HG03558 (cell line): ENCODE results near the gene ERAS.

Experiments used
- ATAC-seq: cut with Tn5 transposase; IDR thresholded peaks from one replicate; pipeline ENCODE4 v1.9.1; 2021; ENCODE audit warnings: moderate number of reproducible peaks; ENCODE audit not compliant: unreplicated experiment; ENCODE audit errors: extremely low read depth

The ERAS gene, protein sequence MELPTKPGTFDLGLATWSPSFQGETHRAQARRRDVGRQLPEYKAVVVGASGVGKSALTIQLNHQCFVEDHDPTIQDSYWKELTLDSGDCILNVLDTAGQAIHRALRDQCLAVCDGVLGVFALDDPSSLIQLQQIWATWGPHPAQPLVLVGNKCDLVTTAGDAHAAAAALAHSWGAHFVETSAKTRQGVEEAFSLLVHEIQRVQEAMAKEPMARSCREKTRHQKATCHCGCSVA

DNA sequence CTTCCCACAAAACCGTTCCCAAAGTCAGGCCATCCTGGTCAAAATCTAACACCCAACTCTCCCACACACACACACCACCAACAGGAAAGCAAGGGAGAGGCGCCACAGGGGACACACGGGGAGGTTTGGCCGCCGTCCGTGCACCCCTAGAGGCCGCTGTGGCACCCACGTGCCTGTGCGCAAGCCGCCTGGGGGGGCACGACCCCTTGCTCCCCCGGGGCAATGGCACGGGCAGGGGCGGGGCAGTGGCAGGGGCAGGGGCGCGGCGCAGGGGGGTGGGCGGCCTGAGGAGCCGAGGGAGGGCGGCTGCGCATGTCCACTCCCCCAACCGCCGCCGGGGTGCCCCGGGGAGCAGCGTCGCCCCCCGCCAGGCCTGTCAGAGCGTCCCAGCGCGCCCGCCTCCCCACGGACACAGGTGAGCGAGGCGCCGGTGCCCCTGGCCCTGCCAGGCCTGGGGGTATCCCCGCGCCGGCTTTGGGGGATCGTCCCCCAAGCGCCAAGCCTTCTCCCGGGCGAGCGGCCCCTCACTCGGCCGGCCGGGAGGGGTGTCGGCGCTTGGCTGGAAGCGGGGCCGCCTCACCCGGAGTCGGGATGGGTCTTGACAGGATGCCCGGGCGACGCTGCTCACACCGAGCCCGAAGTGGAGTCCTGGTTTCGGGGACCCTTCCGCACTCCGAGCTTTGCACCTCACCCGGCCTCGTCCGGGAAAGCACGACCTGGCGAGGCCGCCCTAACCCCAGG lies at the start of gene ERAS:
Gene ERAS, plus strand, starts transcription at position 379 of the 741 bp plus-strand sequence. CDS start 2,611 bp downstream, outside the sequence.
- ATAC-seq, result no peak

DNA sequence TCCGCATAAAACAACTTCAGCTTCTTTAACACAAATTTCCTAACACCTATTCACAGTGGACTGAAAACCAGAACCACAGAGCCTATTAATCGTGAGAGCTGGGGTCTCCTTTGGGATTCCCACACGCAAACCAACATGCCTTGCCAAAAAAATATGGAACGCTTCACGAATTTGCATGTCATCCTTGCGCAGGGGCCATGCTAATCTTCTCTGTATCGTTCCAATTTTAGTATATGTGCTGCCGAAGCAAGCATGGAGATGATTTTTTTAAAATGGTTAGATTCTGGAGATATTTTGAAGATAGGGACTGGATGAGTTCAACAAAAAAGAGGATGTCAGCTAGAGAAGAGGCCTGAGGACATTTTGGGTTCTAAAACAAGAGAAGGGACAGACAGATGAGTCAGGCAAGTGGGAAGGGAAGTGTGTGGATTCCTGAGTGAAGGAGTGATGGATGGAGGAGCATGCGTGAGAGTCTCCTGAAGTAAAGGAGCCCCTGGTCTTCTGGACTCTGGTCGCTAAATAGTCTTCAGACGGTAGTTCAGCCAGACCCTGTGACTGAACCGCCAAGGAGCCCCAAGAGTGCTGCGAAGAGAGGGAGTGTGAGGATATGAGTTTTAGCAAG lies 49.4 kb upstream of the ERAS start:
- ATAC-seq, result no peak

DNA sequence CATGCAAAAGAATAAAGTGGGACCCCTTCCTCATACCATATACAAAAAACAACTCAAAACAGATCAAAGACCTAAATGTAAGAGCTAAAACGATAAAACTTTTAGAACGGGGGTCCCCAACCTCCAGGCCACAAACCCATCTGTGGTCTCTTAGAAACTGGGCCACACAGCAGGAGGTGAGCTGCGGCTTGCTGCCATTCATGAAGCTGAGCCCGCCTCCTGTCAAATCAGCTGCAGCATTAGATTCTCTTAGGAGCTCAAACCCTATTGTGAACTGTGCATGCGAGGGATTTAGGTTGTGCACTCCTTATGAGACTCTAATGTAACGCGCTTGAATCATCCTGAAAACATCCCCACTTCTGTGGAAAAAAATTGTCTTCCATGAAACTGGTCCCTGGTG lies 46.9 kb upstream of the ERAS start:
- no peak for ATAC-seq

DNA sequence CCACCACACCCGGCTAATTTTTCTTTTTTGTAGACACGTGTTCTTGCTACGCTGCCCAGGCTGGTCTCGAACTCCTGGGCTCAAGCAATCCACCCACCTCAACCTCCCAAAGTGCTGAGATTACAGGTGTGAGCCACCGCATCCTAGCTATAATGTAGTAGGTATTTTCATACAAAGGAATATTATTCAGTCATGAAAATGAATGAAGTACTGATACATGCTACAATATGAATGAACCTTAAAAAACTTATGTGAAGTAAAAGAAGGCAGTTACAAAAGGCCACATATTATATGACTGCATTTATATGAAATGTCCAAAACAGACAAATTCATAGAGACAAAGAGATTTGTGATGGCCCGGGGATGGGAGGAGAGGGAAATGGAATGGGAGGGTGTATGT lies 44.6 kb upstream of the ERAS start:
- no peak for ATAC-seq

DNA sequence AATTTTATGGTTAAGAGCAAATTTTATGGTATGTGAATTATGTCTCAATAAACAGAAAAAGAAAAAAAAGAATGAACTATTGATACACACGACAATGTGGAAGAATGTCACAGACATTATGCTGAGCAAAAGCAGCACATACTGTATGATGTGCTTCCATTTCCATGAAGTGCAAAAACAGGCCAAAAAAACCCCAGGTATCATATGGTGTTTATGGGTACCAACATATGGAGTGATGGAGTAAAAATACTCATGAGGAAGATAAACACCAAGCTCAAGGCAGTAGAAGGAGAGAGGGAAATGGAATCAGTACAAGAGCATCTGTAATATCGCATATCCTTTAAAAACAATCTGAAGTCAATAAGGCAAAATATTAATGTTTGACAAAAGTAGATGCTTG lies 44.1 kb upstream of the ERAS start:
- no peak for ATAC-seq

DNA sequence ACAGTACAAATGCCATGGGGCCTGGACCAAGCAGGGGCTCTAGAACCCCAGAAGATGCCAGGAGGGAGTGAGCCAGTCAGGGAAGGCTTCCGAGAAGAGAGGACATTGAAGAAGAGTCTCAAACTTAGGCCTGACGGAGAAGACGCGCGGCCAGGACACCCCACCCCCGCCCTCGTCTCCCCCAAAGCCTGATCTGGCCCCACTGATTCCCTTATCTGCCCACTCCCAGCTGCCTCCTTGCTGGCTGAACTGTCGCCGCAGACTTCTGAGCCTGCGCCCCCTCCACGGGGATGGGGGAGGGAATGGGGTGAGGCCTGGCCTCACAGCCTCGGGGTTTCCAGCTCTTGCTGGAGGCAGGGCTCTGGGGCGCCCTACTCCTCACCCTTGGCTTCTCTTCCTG lies 43.5 kb upstream of the ERAS start:
- ATAC-seq, result no peak

DNA sequence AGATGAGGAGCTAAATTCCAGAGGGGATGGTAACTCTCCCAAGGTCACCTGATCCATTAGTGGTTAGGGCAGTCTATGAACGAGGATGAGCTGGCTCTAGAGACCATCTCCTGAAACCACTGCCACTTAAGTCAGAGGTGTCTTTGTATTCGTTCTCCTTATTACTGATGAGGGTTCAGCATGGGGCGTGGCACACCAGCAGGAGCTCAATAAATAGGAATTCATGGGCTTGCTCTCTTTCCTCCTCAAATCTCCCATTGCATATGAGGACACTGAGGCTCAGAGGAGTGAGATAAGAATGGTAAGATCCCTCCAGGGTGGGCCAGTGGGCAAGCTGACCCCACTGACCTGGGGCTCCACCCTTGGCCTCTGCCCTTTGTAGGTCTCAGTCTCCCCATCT lies 41.6 kb upstream of the ERAS start:
- no peak for ATAC-seq

DNA sequence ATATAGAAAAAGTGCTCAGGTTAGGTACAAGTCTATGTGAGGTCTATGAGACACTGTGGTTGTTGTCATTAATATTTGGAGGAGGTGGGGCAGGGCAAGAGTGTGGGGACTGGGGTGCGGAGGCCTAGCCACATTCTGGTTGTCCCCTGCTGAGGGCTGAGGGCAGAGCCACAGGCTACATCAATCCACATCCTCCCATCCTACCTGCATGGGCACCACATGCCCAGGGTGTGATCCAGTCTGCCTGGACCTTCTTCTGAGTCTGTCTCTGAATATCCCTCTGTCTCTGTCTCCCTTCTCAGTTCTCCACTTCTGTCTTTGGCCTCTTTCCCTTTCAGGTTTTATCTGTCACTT lies 41.1 kb upstream of the ERAS start:
- ATAC-seq, result no peak

DNA sequence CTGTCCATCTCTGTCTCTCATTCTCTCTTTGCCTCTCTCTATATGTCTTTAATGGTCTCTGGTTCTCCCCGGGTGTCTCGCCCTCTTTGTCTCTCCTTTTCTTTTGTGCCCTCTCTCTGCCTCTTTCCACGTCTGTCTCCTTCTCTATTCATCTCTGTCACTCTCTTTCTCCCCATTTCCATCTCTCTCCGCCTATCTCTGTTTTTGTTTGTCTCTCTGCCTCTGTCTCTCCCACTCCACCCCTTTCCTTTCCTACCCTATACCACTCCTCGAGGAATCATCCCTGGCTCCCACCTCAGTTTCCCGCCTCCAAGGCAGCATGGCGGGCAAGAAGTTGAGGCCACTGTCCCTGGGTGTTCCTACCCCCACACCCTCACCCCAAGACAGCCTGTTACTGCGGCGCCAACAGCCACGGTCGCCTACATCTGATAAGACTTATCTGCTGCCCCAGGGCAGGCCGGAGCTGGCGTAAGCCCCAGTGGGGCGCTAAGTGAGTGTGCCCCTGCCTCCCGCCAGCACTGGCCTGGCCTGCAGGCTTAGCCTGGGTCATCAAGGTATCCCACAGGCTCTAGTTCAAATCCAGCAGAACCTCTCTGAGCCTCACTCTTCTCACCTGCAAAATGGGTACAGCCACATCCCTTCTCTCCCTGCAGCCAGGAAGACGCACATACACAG lies 40.6 kb upstream of the ERAS start:
- no peak for ATAC-seq

DNA sequence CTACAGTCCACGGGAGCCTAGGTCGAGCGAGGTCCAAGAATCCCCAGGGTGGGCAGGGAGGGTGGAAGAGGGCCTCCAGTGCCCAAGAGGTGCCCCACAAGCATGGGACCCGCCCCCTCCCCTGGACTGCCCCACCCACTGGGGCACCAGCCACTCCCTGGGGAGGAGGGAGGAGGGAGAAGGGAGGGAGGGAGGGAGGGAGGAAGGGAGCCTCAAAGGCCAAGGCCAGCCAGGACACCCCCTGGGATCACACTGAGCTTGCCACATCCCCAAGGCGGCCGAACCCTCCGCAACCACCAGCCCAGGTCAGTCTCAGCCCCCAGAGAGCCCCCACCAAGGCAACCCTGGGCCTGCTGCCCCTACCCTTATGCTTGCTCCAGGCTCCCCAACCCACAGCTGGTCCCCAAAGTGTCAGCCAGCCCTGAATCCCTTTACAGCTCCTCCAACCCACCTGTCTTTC lies 39.9 kb upstream of the ERAS start, which contains the start of gene GATA1:
Gene GATA1, plus strand, starts transcription at position 250 of the 460 bp plus-strand sequence. CDS start 4,520 bp downstream, outside the sequence.
- no peak for ATAC-seq

DNA sequence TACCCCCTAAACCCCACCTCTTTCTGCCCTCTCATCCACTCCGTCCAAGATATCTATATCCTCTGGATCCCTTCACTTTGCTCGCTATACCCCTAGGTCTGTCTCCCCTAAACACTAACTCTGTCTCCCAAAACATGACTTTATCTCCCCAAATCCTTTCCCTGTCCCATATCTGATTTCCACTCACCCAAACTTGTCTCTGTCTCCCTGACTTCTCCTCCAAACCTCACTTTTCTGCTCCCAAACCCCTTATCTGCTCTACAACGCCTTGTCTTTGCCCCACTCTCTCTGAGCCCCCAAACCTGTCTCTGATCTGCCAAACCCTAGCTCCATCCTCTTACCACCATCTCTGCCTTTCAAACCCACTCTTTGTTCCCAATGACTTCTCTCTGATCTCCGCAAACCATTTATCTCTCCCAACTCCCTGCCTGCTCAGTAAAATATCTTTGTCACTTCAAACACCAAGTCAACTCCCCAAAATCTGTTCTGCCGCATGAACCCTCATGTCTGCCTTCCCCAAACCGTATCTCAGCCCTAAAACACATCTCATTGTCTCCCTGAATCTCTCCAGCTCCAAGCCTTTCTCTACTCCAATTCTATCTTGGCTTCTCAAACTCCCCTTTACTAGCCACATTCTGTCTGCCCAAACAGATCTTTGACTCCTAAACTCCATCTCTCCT lies 39.3 kb upstream of the ERAS start:
- ATAC-seq, result no peak

DNA sequence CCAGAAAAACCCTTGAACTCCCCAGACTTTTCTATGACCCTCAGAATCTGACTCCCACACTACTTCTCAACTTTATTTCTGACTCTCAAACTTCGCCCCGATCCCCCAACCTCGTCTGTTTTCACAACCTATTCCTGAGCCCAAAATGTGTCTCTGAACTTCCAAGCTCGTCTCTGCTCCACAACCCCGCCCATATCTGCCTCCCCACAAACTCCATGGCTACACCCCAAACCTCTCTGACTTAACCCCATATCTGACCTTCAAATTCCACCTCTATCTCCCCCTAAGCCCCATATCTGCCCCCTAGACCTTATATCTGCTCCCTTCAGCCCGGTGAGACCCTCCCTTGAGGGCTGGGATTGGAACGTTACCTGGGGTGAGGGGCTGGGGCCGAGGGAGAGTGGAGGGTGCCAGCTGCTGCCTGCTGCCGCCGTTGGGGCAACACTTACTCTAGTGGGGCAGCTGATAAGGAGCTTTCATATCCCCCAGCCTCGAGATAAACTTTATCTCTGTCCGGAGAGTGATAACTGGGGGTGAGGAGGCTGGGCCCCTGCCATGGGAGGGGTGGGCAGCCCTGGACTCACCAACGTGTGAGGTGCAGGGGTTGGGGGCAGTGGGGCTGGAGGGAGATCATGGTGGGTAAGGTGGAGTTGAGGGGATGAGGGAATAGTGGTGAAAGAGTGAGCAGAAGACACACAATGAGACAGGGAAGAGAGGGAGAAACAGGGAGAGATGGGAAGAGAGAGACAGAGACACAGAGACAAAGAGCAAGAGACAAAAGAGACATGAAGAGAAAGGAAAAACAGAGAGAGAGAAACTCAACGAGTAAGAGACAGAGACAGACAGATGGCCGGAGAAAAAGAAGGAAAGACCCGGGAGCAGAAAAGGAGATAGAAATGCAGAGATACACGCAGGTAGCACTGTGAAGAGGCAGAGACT lies 38.5 kb upstream of the ERAS start:
- no peak for ATAC-seq

DNA sequence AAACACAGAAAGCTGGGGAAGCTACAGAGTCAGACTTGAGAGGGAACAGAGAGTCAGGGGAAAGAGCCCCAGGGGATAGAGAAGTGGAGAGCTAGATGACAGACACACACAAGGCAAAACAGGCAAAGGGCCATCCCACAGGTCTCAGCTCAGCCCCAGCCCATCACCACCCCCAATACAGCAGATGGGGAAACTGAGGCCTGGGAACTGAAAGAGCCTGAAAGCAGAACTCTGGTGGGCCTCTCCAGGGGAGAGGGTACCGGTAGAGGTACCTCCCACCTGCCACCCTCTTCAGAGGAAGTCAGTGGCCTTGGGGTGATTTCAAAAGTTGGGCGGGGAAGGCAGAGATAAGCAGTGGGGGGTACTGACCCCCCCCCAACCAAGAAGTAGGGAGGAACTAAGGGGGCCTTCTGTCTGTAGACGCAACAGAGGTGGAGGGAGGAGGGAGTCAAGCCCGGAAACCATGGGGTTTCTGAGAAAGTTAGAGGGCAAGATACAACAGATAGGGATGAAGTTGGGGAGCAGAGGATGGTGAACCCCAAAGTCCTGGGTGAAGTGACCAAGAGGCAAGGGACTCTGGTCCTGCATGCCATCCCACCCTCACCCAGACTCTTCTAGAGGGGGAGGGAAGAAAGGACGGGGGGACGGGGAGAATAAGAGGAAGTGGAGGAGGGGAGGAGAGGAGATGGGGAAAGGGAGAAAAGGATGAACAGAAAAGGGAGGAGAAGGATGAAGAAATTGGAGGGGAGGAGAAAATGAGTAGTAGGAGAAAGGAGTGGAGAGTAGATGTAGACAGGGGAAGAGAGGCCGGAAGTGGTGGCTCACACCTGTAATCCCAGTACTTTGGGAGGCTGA lies 36.7 kb upstream of the ERAS start:
- no peak for ATAC-seq

DNA sequence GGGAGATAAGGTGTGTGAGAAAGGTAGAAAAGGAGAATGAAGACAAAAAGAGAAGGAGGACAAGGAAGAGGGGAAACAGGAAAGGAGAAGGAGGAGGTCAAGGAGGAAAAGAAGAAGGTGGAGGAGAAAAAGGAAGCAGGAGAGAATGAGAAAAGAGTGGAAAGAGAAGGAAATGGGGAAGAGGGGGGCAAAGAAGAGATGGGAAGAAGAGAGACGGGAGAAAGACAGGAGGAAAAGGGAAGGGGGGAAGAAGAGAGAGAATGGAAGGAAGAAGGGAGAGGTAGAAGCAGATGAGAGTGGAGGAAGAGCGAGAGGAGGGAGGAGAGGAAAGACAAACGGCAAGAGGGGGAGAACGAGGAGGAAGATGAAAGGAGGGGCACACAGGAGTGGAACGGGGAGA lies 35.8 kb upstream of the ERAS start:
- no peak for ATAC-seq

DNA sequence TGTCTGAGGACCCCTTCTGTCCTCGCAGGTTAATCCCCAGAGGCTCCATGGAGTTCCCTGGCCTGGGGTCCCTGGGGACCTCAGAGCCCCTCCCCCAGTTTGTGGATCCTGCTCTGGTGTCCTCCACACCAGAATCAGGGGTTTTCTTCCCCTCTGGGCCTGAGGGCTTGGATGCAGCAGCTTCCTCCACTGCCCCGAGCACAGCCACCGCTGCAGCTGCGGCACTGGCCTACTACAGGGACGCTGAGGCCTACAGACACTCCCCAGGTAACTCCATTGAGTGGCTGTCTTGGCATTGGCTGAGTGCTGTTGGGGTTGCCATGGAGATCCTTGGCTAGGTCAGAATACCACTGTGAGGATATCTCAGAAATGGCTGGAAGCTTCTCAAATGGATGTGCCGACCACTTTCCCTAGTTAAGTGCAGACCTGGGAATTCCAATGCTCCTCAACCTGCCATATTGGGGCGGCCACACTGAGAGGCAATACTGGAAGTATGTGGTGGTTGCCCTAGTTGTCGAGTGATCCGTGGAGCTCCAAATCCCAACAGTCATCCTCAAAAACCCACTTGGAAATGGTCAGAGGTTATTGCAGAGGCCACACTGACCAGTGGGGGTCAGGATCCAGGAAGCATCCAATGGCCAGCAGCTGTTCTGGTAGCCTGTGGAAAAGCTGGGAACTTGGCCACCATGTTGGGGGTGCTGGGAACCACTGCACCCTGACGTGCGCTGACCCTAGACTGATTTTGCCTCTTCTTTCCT lies 35.1 kb upstream of the ERAS start:
- ATAC-seq, result no peak

DNA sequence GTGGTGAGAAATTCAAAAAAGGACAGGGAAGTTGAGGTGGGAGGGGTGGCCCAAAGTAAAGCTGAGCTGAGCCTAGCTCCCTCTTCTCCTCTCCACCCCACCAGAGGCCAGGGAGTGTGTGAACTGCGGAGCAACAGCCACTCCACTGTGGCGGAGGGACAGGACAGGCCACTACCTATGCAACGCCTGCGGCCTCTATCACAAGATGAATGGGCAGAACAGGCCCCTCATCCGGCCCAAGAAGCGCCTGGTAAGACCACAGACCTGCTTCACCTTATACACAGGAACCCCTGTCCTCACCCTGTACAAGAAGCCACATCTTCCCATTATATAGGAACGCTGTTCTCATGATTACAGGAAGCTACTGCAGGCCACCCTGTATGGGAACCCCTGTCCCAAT lies 34.1 kb upstream of the ERAS start:
- no peak for ATAC-seq

DNA sequence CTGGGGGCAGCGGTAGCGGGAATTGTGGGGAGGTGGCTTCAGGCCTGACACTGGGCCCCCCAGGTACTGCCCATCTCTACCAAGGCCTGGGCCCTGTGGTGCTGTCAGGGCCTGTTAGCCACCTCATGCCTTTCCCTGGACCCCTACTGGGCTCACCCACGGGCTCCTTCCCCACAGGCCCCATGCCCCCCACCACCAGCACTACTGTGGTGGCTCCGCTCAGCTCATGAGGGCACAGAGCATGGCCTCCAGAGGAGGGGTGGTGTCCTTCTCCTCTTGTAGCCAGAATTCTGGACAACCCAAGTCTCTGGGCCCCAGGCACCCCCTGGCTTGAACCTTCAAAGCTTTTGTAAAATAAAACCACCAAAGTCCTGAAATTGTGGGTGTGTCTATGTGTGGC lies 32.4 kb upstream of the ERAS start:
- ATAC-seq, result no peak
